Mucosa of rectum (tissue), 2 donors: Measurements from ENCODE around the gene FHOD3.

Experiments
- H3K27ac ChIP-seq, 2 donors: one replicate each; pipeline ENCODE4 v1.7.0; 2013; ENCODE audit warnings: inconsistent platforms in 2 of 2, low read depth in 2 of 2, low read length in 2 of 2
- H3K27me3 ChIP-seq, 2 donors: one replicate each; pipeline ENCODE4 v1.7.0; 2013; ENCODE audit warnings: low read length in 2 of 2; ENCODE audit not compliant: control insufficient read depth in 2 of 2, insufficient read depth in 2 of 2
- H3K36me3 ChIP-seq, 2 donors: one replicate each; pipeline ENCODE4 v1.7.0; 2013; ENCODE audit warnings: low read length in 2 of 2; ENCODE audit not compliant: control insufficient read depth in 2 of 2, insufficient read depth in 2 of 2
- H3K4me1 ChIP-seq, 2 donors: one replicate each; pipeline ENCODE4 v1.7.0; 2013; ENCODE audit warnings: low read length in 2 of 2, mild to moderate bottlenecking in 1 of 2; ENCODE audit not compliant: control insufficient read depth in 2 of 2, insufficient read depth in 2 of 2
- H3K4me3 ChIP-seq, 2 donors: one replicate each; pipeline ENCODE4 v1.7.0; 2013; ENCODE audit warnings: low read length in 2 of 2
- H3K9ac ChIP-seq, 2 donors: one replicate each; pipeline ENCODE4 v1.7.0; 2013; ENCODE audit warnings: low read length in 2 of 2, low read depth in 1 of 2, mild to moderate bottlenecking in 1 of 2
- H3K9me3 ChIP-seq, 2 donors: one replicate each; pipeline ENCODE4 v1.7.0; 2013; ENCODE audit warnings: low read length in 2 of 2; ENCODE audit not compliant: control insufficient read depth in 2 of 2
- donor health status: healthy.
- donor health status: Normal muscosa, but diverticular disease.

The FHOD3 gene

DNA sequence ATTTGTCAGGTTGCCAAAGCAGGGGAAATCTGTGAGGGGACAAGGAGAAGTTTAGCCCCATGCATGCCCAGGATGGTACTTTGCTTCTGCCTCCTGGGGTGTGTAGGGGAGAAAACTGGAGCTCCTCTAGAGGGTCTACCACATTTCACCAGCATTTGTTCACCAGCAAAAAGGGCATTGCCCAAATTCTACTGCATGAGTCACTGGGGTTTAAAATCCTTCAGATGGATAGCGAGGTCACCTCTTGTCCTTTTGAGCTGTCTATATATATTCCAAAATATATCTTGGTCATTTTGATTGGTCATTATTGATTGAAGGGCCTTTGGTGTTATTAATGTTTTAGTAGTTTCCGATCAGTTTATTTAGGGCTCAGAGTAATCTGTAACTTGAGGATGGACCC is 18.7 kb downstream of the FHOD3 start:
- Histone ChIP-seq H3K9ac (no peak overlapping the region), H3K4me3 (no peak overlapping the region), H3K4me1 (no peaks in the 10 kb centered on the region), H3K27me3 (no peaks in the 10 kb centered on the region), H3K9me3 (no peaks in the 10 kb centered on the region), H3K27ac (no peak overlapping the region), H3K36me3 (no peaks in the 10 kb centered on the region)

DNA sequence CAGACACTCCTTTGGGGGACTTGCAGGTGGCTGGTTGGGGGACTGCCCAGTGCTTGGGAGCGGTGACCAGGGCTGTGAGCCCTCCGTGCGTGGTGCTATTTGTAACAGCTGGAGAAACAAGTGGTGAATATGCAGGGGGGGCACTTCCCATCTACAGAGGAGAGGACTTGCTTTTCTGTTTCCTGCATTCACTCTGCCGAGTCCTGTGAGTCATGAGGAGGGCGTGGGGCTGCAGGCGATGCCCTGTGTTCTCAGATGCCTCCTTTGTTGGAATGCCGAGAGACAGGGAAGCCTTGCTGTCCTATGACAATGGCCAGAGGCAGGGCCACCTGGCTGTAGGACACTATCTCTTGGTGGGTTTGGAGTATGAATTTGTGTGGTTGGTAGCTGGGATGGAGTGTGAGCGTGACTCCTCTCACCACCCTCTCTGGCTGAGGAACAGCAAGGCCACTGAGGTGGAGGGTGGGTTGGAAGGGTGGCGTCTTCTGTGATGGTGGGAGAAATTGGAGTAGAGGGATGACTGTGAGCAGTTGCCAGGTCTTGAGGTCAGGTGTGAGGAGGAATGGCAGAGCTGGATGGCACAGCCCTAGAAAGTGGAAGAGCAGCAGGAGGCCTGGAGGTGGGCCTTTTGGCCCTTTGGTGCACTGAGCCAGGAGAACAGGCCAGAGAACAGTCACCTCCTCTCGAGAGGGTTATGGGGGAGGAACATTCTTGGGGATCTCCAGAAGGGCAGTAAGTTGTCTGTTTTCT is 24.3 kb downstream of the FHOD3 start:
- H3K9ac ChIP-seq: no peak overlapping the region
- H3K4me1 ChIP-seq: no peaks in the 10 kb centered on the region

DNA sequence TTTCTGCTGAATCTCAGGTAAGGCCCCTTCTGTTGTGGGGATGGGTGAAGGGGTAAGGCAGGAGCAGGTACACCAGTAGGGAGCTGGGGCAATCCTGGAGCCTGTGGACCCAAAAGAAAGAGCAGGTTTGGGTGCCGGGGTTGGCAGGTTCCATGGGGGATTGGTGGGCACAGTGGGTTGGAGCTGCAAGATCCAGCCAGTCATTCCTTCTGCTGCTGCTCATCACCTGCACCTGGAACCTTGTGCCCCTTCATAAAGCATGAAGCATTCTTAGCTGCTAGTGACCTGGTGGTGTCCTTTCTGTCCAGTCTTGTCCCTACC is 24.9 kb downstream of the FHOD3 start:
- no peaks in the 10 kb centered on the region for H3K36me3 ChIP-seq
- no peak overlapping the region for H3K4me3 ChIP-seq
- no peak overlapping the region for H3K9ac ChIP-seq
- no peak overlapping the region for H3K27ac ChIP-seq
- H3K9me3 ChIP-seq: no peaks in the 10 kb centered on the region
- no peaks in the 10 kb centered on the region for H3K27me3 ChIP-seq
- no peaks in the 10 kb centered on the region for H3K4me1 ChIP-seq

More for the DNA sequence above, 24.3 kb downstream of the FHOD3 start:
- no peaks in the 10 kb centered on the region for H3K27me3 ChIP-seq
- no peak overlapping the region for H3K27ac ChIP-seq
- no peaks in the 10 kb centered on the region for H3K9me3 ChIP-seq
- H3K4me3 ChIP-seq: no peak overlapping the region
- no peaks in the 10 kb centered on the region for H3K36me3 ChIP-seq

DNA sequence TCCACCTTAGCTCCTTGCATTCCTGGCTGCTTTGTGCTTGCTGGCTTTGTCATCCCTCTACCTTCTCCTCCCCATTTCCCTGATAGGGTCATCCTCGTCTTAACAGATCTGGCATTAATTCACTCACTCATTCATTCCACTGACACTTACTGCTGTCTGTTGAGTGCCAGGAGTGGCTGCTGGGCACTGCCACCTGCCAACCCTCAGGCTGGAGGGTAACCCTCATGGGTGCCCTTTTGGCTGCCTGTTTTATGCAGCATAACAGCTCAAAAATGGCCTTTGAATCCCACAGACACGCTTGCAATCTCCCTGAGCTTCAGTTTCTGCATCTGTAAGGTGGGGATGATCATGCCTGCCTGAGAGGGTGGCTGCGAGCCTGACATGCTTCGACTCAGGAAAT is 25.2 kb downstream of the FHOD3 start:
- Histone ChIP-seq H3K27ac (no peak overlapping the region), H3K36me3 (no peaks in the 10 kb centered on the region), H3K27me3 (no peaks in the 10 kb centered on the region), H3K9ac (no peak overlapping the region), H3K4me1 (no peaks in the 10 kb centered on the region), H3K9me3 (no peaks in the 10 kb centered on the region), H3K4me3 (no peak overlapping the region)

DNA sequence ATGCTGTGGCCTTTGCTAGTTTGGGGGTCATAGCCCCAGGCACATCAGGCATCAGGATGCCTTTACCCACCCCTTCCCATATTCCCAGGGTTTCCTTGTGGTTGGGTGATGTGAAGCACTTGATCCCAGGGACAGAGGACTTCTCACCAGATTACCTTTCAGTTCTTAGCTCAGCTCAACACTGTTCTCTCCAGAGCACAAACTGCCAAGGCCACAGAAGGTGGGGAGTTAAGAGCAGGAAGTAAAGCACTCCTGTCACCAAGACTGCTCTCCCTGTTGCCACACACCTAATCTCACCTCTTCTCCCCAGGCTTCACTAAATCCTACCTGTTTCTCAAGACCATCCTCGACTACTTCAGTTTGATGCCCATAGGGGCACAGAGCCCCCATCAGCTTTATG is 25.9 kb downstream of the FHOD3 start:
- H3K4me3 ChIP-seq: no peak overlapping the region
- H3K36me3 ChIP-seq: no peaks in the 10 kb centered on the region
- no peak overlapping the region for H3K27ac ChIP-seq
- H3K9me3 ChIP-seq: no peaks in the 10 kb centered on the region
- no peaks in the 10 kb centered on the region for H3K4me1 ChIP-seq
- H3K27me3 ChIP-seq: no peaks in the 10 kb centered on the region
- no peak overlapping the region for H3K9ac ChIP-seq

DNA sequence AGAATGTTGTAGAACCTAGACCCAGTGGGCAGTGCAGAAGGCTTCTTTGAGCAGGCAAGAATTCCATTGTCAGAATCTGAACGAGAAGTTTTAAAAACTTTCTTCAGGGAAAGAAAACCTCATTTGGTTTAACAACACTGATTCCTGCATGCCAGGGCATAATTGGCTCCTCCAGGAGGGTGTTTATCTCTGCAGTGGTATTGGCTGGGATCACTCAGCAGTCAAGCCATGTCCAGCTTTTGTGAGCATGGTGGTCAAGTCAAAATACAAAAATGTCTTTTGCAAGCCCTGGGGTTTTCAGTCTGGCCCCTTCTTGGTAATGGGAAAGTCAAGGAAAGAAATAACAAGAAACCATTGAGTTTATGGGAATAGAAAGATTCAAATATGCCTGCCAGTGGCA is 28.3 kb downstream of the FHOD3 start:
- H3K9me3 ChIP-seq: no peaks in the 10 kb centered on the region
- H3K36me3 ChIP-seq: no peaks in the 10 kb centered on the region
- H3K4me1 ChIP-seq: no peaks in the 10 kb centered on the region
- H3K4me3 ChIP-seq: no peak overlapping the region
- H3K27me3 ChIP-seq: no peaks in the 10 kb centered on the region
- H3K27ac ChIP-seq: no peak overlapping the region
- H3K9ac ChIP-seq: no peak overlapping the region

DNA sequence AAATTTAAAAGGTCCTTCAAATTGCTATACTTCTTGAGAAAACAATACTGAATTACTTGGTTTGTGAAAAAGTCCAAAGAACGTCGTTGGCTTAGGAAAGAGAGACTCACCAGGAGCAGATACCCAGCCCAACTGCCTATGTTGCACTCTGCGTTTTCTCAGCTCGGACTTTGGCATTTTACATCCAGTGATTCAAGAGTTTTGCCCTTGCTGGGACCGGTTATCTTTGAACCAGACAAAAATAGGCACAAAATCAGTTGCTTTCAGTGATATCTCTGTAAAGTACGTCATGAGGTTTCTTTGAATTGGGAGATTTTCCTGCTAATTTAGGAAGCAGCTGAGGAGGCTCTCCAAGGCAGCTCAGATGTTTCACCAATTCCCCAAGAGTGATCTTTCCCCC is 29.3 kb downstream of the FHOD3 start:
- no peak overlapping the region for H3K27ac ChIP-seq
- no peaks in the 10 kb centered on the region for H3K27me3 ChIP-seq
- no peaks in the 10 kb centered on the region for H3K9me3 ChIP-seq
- no peak overlapping the region for H3K9ac ChIP-seq
- no peak overlapping the region for H3K4me3 ChIP-seq
- peaks cover 3 to 4% of the 10 kb centered on the region in 2 donors for H3K4me1 ChIP-seq
- no peaks in the 10 kb centered on the region for H3K36me3 ChIP-seq

DNA sequence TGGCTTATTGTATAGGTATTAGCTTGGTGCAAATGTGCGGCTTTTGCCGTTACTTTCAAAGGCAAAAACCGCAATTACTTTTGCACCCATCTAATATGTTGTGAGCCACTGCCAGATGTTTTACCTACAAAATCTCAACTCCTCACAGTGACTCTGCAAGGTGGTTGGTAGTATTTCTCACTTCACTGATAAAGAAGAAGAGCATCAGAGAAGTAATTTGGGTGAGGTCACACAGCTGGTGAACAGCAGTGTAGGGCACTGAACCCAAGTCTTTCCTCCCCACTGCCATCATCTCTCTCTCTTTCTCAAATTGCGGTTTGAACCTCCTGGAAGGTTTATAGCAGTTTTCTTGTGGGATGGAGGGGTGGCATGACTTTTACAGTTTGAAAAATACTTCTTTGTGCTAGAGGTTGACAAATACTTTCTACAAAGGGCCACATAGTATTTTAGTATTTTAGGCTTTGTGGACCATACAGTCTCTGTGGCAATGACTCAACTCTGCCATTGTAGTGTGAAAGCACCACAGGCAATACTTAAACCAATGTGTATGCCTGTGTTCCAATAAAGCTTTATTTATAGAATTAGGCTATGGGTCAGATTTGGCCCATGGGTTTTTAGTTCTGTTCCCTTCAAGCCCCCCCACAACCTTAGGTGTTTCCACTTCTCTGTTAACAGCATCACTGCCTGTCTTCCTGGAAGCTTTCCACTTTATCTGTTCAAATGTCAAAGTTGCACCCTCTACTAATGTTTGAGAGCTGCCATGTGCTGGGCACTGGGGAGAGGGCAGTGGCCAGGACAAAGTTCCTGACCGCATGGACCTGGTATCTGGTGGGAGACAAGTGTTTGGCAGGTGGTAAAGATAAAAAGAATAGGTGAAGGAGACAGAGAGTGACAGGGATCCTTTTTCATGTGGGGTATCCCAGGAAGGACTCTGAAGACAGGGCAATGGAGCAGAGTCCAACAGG is 30.1 kb downstream of the FHOD3 start:
- no peak overlapping the region for H3K4me3 ChIP-seq
- no peak overlapping the region for H3K27ac ChIP-seq
- no peaks in the 10 kb centered on the region for H3K27me3 ChIP-seq
- no peaks in the 10 kb centered on the region for H3K9me3 ChIP-seq
- H3K36me3 ChIP-seq: no peaks in the 10 kb centered on the region
- peaks cover 7 to 11% of the 10 kb centered on the region in 2 donors for H3K4me1 ChIP-seq
- H3K9ac ChIP-seq: no peak overlapping the region

DNA sequence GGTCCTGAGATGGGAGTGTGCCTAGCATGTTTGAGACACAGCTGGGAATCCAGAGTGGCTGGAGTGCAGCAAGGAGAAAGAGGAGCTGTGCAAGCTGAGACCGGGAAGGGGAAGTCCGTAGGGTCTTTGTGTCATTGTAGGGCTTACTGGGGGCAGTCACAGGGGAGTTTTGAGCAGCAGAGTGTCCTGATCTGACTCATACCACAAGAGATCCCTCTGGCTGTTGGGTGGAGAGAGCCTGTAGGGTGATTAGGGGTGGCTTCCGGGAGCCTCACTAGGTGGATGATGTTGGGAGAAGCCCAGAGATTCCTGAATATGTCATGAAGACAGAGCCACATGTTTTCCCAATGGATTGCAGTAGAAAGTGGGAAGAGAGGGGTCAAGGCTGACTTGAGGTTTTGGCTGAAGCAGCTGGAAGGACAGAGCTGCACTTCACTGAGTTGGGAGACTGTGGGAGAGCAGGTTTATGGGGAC is 30.9 kb downstream of the FHOD3 start:
- no peak overlapping the region for H3K4me3 ChIP-seq
- H3K9me3 ChIP-seq: no peaks in the 10 kb centered on the region
- H3K9ac ChIP-seq: no peak overlapping the region
- H3K27ac ChIP-seq: no peak overlapping the region
- H3K4me1 ChIP-seq: peaks cover 7 to 11% of the 10 kb centered on the region in 2 donors
- no peaks in the 10 kb centered on the region for H3K36me3 ChIP-seq
- H3K27me3 ChIP-seq: no peaks in the 10 kb centered on the region

DNA sequence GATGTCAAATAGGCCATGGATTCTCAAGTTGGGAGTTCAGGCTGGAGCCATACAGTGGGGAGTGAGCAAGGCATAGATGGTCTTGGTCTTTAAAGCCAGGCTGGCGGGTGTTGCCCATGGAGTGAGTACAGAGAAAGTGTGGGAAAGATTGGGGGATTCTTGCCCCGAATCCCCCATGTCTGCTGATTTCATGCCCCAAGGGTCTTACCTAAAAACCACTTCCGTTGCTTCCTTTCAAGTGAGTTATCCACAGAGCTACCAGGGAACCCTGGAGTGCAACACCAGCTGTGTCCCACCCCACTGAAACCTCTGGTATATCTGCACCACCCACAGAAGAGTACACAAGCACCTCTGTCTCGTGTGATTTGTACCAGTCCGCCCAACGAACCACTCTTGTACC is 31.4 kb downstream of the FHOD3 start:
- no peaks in the 10 kb centered on the region for H3K27me3 ChIP-seq
- no peaks in the 10 kb centered on the region for H3K36me3 ChIP-seq
- no peaks in the 10 kb centered on the region for H3K9me3 ChIP-seq
- H3K27ac ChIP-seq: no peak overlapping the region
- peaks cover 7 to 11% of the 10 kb centered on the region in 2 donors for H3K4me1 ChIP-seq
- no peak overlapping the region for H3K9ac ChIP-seq
- H3K4me3 ChIP-seq: no peak overlapping the region
